SK-N-SH (cell line): ENCODE results near the gene LUC7L3. TPM values are rescaled to one million over a fixed set of nuclear protein-coding genes. Genes with fewer than 3 reads are reported as not detected.

ENCODE experiments used
- CTCF ChIA-PET: fragments of 300-600, 350-600 bp; formaldehyde crosslinking; extraction: SDS; loops from one replicate; lab custom pipeline; 2021; lab: Yijun Ruan, JAX
- POLR2A ChIA-PET: fragments of 350-600 bp; sonication (Branson Sonifier 250); formaldehyde crosslinking; extraction: SDS; loops from one replicate; lab custom pipeline; 2020; ENCODE audit warnings: antibody characterized with exemption, inconsistent platforms; lab: Yijun Ruan, JAX
- DNase-seq: peaks from one replicate; pipeline ENCODE4 v3.0.0; 2012
- H2AFZ ChIP-seq: fragments of 200-600 bp; sonication (generic); 2 replicates; pipeline ENCODE4 v1.8.1; 2016; ENCODE audit warnings: antibody characterized with exemption, mild to moderate bottlenecking, low read depth
- H3F3A ChIP-seq: fragments of 200-600 bp; sonication (generic); replicated peaks from 2 replicates; pipeline ENCODE3; 2016; ENCODE audit warnings: antibody characterized with exemption, mild to moderate bottlenecking; ENCODE audit not compliant: insufficient read depth
- H3K27ac ChIP-seq, 2 experiments: fragments of 200-500 bp in 1 of 2; fragments of 200-600 bp in 1 of 2; sonication (Bioruptor generic) in 1 of 2; sonication (generic), shearing (Covaris generic) in 1 of 2; 2 replicates each; pipeline versions ENCODE4 v1.5.1 to v1.6.1; 2014 to 2016; ENCODE audit warnings: low read depth in 2 of 2, inconsistent platforms in 1 of 2, low read length in 1 of 2, mild to moderate bottlenecking in 1 of 2, mixed read lengths in 1 of 2
- H3K27me3 ChIP-seq: fragments of 200-600 bp; sonication (generic), shearing (Covaris generic); 2 replicates; pipeline ENCODE4 v1.6.1; 2016; ENCODE audit warnings: mixed run types; ENCODE audit not compliant: insufficient read depth
- H3K36me3 ChIP-seq, 2 experiments: fragments of 200-500 bp in 1 of 2; fragments of 200-600 bp in 1 of 2; sonication (Bioruptor generic) in 1 of 2; sonication (generic) in 1 of 2; replicated peaks in 1 of 2; 2 replicates each; pipeline versions ENCODE3 to v1.5.1; 2014 to 2016; ENCODE audit warnings: low read length in 1 of 2, mild to moderate bottlenecking in 1 of 2; ENCODE audit not compliant: insufficient read depth in 2 of 2, control insufficient read depth in 1 of 2
- H3K4me1 ChIP-seq, 2 experiments: fragments of 200-500 bp in 1 of 2; fragments of 200-600 bp in 1 of 2; sonication (Bioruptor generic) in 1 of 2; sonication (generic), shearing (Covaris generic) in 1 of 2; 2 replicates each; pipeline versions ENCODE4 v1.5.1 to v1.6.1; 2014 to 2016; ENCODE audit warnings: low read depth in 1 of 2, low read length in 1 of 2, mixed run types in 1 of 2; ENCODE audit not compliant: insufficient read depth in 2 of 2, control insufficient read depth in 1 of 2
- H3K4me2 ChIP-seq: fragments of 200-600 bp; sonication (generic), shearing (Covaris generic); 2 replicates; pipeline ENCODE4 v1.6.1; 2017; ENCODE audit warnings: mixed run types
- H3K4me3 ChIP-seq, 2 experiments: fragments of 200-500 bp in 1 of 2; fragments of 200-600 bp in 1 of 2; sonication (Bioruptor generic) in 1 of 2; sonication (generic), shearing (Covaris generic) in 1 of 2; 2 replicates each; pipeline versions ENCODE4 v1.5.1 to v1.8.1; 2014 to 2016; ENCODE audit warnings: low read depth in 2 of 2, inconsistent platforms in 1 of 2, low read length in 1 of 2, mild to moderate bottlenecking in 1 of 2, mixed read lengths in 1 of 2, moderate library complexity in 1 of 2
- H3K79me2 ChIP-seq: fragments of 200-600 bp; sonication (generic); 2 replicates; pipeline ENCODE4 v1.8.1; 2017; ENCODE audit warnings: mild to moderate bottlenecking; ENCODE audit not compliant: insufficient read depth
- H3K9ac ChIP-seq: fragments of 200-600 bp; sonication (generic); 2 replicates; pipeline ENCODE4 v1.6.1; 2017; ENCODE audit warnings: mixed run types
- H3K9me2 ChIP-seq: fragments of 200-600 bp; sonication (generic); 2 replicates; pipeline ENCODE4 v1.6.1; 2017; ENCODE audit warnings: mixed run types
- H3K9me3 ChIP-seq: fragments of 200-600 bp; sonication (generic); 2 replicates; pipeline ENCODE4 v1.6.1; 2017; ENCODE audit warnings: mixed run types, mild to moderate bottlenecking, moderate library complexity
- H4K20me1 ChIP-seq: fragments of 200-600 bp; sonication (generic); 2 replicates; pipeline ENCODE4 v1.6.1; 2017; ENCODE audit warnings: mild to moderate bottlenecking, mixed run types; ENCODE audit not compliant: insufficient read depth
- CHD2 ChIP-seq: fragments of 150-350 bp; IDR thresholded peaks from 2 replicates; pipeline ENCODE4 v1.6.1; 2018; ENCODE audit warnings: low read length; ENCODE audit not compliant: partially characterized antibody
- CTCF ChIP-seq: fragments of 200-600 bp; sonication (generic); IDR thresholded peaks from 2 replicates; pipeline ENCODE4 v1.6.1; 2017; ENCODE audit warnings: antibody characterized with exemption, mild to moderate bottlenecking, moderate library complexity
- EP300 ChIP-seq, 2 experiments: IDR thresholded peaks; 2 replicates each; pipeline versions ENCODE4 v1.4.0 to v1.6.1; 2012; ENCODE audit warnings: borderline replicate concordance in 1 of 2, low read depth in 1 of 2, low read length in 1 of 2
- GABPA ChIP-seq: IDR thresholded peaks from 2 replicates; pipeline ENCODE4 v1.4.0; 2012; ENCODE audit warnings: low read depth, mild to moderate bottlenecking
- MAX ChIP-seq: IDR thresholded peaks from 2 replicates; pipeline ENCODE4 v1.4.0; 2012; ENCODE audit warnings: low read depth
- MEF2A ChIP-seq: IDR thresholded peaks from 2 replicates; pipeline ENCODE4 v1.4.0; 2012; ENCODE audit warnings: low read depth, borderline replicate concordance
- NFIC ChIP-seq: IDR thresholded peaks from 2 replicates; pipeline ENCODE4 v1.4.0; 2012; ENCODE audit warnings: borderline replicate concordance
- RCOR1 ChIP-seq: fragments of 150-350 bp; IDR thresholded peaks from 2 replicates; pipeline ENCODE4 v1.6.1; 2017; ENCODE audit warnings: antibody characterized with exemption, low read length
- REST ChIP-seq: IDR thresholded peaks from 2 replicates; pipeline ENCODE4 v1.6.1; 2012; ENCODE audit warnings: mild to moderate bottlenecking, low read depth, low read length, moderate library complexity
- RXRA ChIP-seq: IDR thresholded peaks from 2 replicates; pipeline ENCODE4 v1.4.0; 2012; ENCODE audit warnings: low read depth, mild to moderate bottlenecking, borderline replicate concordance
- SMC3 ChIP-seq: IDR thresholded peaks from 2 replicates; pipeline ENCODE4 v1.6.1; 2012; ENCODE audit warnings: low read depth, low read length, improper control_type of control experiment
- TAF1 ChIP-seq: IDR thresholded peaks from 2 replicates; pipeline ENCODE4 v1.6.1; 2012; ENCODE audit warnings: low read depth, mild to moderate bottlenecking, low read length, moderate library complexity, borderline replicate concordance
- whole genome bisulfite sequencing: methylation state at CpG from one replicate; pipeline ENCODE4 v1.1.6; 2017; ENCODE audit warnings: low lambda C conversion rate; 5-methylcytosine and 5-hydroxymethylcytosine counted together
- polyA plus RNA-seq, 3 experiments: library from polyadenylated mRNA; depleted of rRNA; stranded (reverse); fragments of >200 nt; gene quantifications; 2 replicates each; pipeline ENCODE4 v1.2.3, GENCODE V29; 2012

Gene LUC7L3
- polyA plus RNA-seq, 1 of the 3 experiments (the other 2 are of a cell fraction), result 154 TPM

GRCh38 chr17:50677851-50678375, 41.5 kb upstream of the LUC7L3 start (continued):
- TF ChIP-seq REST (no peak), GABPA (no peak), MEF2A (no peak), CHD2 (no peak), MAX (no peak), EP300 (IDR thresholded peaks at IDR 0.05; ENCODE audit: borderline replicate concordance in 1 of 2, low read depth in 1 of 2, low read length in 1 of 2) (no peak), RXRA (no peak), SMC3 (no peak), CTCF (no peak), RCOR1 (no peak)

GRCh38 chr17:50679008-50679544, 40.3 kb upstream of the LUC7L3 start:
- TF ChIP-seq TAF1 (no peak), NFIC (no peak), GABPA (no peak), MEF2A (no peak)
- no peaks in the 10 kb centered on the region for H4K20me1 ChIP-seq
- peaks cover 18 to 32% of the 10 kb centered on the region in 2 experiments for H3K36me3 ChIP-seq
- no peak overlapping the region for H3K27ac ChIP-seq
- ChIA-PET POLR2A (no interaction called here), CTCF (interaction anchor here (1.1 to 21.2 kb wide), 7 partner anchors 12 to 132 kb away, joined by 3 to 799 read pairs (median 24); partner anchors contain the start of genes ABCC3 and SPATA20)
- 96% methylated on average over 11 of the region's 11 CpGs for WGBS
- H3K79me2 ChIP-seq, result no peaks in the 10 kb centered on the region
- peaks cover 5 to 16% of the 10 kb centered on the region in 2 experiments; a peak in 2 of 4 replicates for H3K4me1 ChIP-seq
- no peak overlapping the region for H3K9ac ChIP-seq
- no peaks in the 10 kb centered on the region for H3K9me3 ChIP-seq
- H3K4me3 ChIP-seq, result no peak overlapping the region
- no peak overlapping the region for H3K4me2 ChIP-seq
- peaks cover 9% of the 10 kb centered on the region for H3F3A ChIP-seq
- H2AFZ ChIP-seq, result no peak overlapping the region
- H3K9me2 ChIP-seq, result no peaks in the 10 kb centered on the region
- no peak for DNase-seq
- no peaks in the 10 kb centered on the region for H3K27me3 ChIP-seq
